Panc1 (cell line): ENCODE results near the gene ORM1. TPM values are rescaled to one million over a fixed set of nuclear protein-coding genes. Genes with fewer than 3 reads are reported as not detected.

ENCODE experiments used
- ATAC-seq: fragments of 200-7000 bp; cut with Tn5 transposase; 2 replicates; pipeline ENCODE4 v1.9.1; 2020; ENCODE audit warnings: mild to moderate bottlenecking, moderate library complexity
- BruUV-seq: library from RNA; stranded (reverse); fragments of 400-500 nt; replicated peaks from 2 replicates; lab custom pipeline; 2021; lab: Mats Ljungman, UMichigan
- CTCF ChIA-PET: fragments of 300-600 bp; sonication (Branson Sonifier 250); formaldehyde crosslinking; loops from one replicate; lab custom pipeline; 2022; ENCODE audit warnings: antibody characterized with exemption; lab: Charles Lee
- POLR2A ChIA-PET: fragments of 300-600 bp; sonication (Branson Sonifier 250); formaldehyde crosslinking; loops from one replicate; lab custom pipeline; 2022; ENCODE audit warnings: antibody characterized with exemption; lab: Charles Lee
- DNase-seq: peaks from one replicate; pipeline ENCODE4 v3.0.0-alpha.2; 2010; ENCODE audit warnings: low read depth, low spot score
- H3K27ac ChIP-seq: 2 replicates; pipeline ENCODE4 v1.5.1; 2011; ENCODE audit warnings: mild to moderate bottlenecking, low read length, inconsistent platforms
- H3K27me3 ChIP-seq: fragments of 200-500 bp; sonication (Bioruptor generic); 2 replicates; pipeline ENCODE4 v1.6.0; 2014; ENCODE audit warnings: low read length, inconsistent platforms; ENCODE audit not compliant: control insufficient read depth, insufficient read depth
- H3K36me3 ChIP-seq: fragments of 200-500 bp; sonication (Bioruptor generic); 2 replicates; pipeline ENCODE4 v1.5.1; 2014; ENCODE audit warnings: inconsistent platforms, mild to moderate bottlenecking, low read length, moderate library complexity; ENCODE audit not compliant: control insufficient read depth, insufficient read depth
- H3K4me1 ChIP-seq: 2 replicates; pipeline ENCODE4 v1.5.1; 2011; ENCODE audit warnings: inconsistent platforms, mild to moderate bottlenecking, low read length, moderate library complexity; ENCODE audit not compliant: control insufficient read depth, insufficient read depth
- H3K4me3 ChIP-seq, 2 experiments: 2 replicates each; pipeline ENCODE4 v1.5.1; 2011 to 2012; ENCODE audit warnings: low read depth in 2 of 2, low read length in 2 of 2, mild to moderate bottlenecking in 2 of 2, inconsistent platforms in 1 of 2, moderate library complexity in 1 of 2
- H3K9me3 ChIP-seq: fragments of 200-500 bp; sonication (Bioruptor generic); 2 replicates; pipeline ENCODE4 v1.5.1; 2014; ENCODE audit warnings: low read depth, mild to moderate bottlenecking, inconsistent platforms, low read length, moderate library complexity; ENCODE audit not compliant: control insufficient read depth, insufficient read depth
- POLR2AphosphoS5 ChIP-seq: IDR thresholded peaks from 2 replicates; pipeline ENCODE4 v1.6.1; 2012; ENCODE audit warnings: mild to moderate bottlenecking, low read depth, low read length, moderate library complexity
- SIN3A ChIP-seq: IDR thresholded peaks from 2 replicates; pipeline ENCODE4 v1.6.1; 2012; ENCODE audit warnings: low read depth, mild to moderate bottlenecking, low read length, moderate library complexity, borderline replicate concordance; ENCODE audit not compliant: insufficient read depth
- TCF7L2 ChIP-seq: IDR thresholded peaks from 2 replicates; pipeline ENCODE4 v1.6.1; 2011; ENCODE audit warnings: mild to moderate bottlenecking, low read depth, low read length, inconsistent platforms
- in situ Hi-C: cut with HindIII; loops from 2 replicates; pipeline ENCODE4 v1.10.0; 2016; ENCODE audit warnings: low sequenced_read_pairs, low pct_unique_long_range_greater_than_20kb
- intact Hi-C: fragments of 100-400 bp; cut with micrococcal nuclease; formaldehyde crosslinking; loops from one replicate; pipeline ENCODE4 v1.10.0; 2022; ENCODE audit not compliant: unreplicated experiment
- total RNA-seq: library from RNA; stranded (reverse); gene quantifications from one replicate; pipeline ENCODE4 v1.2.1, GENCODE V29; 2021; ENCODE audit not compliant: unreplicated experiment
- TF ChIP-seq, protein P1 (sequence below), 2 experiments: IDR thresholded peaks; 2 replicates each; pipeline ENCODE4 v1.6.1; 2011 to 2012; ENCODE audit warnings: low read depth in 2 of 2, control low read depth in 1 of 2, low read length in 1 of 2, mild to moderate bottlenecking in 1 of 2, moderate library complexity in 1 of 2; ENCODE audit not compliant: insufficient read depth in 1 of 2
- TF ChIP-seq, protein P2 (sequence below): fragments of 450-650 bp; IDR thresholded peaks from 2 replicates; pipeline ENCODE4 v1.5.1; 2017; ENCODE audit warnings: mild to moderate bottlenecking

ORM1 gene
- total RNA-seq, 1 experiment from 2014 or later: 3.5 TPM

DNA sequence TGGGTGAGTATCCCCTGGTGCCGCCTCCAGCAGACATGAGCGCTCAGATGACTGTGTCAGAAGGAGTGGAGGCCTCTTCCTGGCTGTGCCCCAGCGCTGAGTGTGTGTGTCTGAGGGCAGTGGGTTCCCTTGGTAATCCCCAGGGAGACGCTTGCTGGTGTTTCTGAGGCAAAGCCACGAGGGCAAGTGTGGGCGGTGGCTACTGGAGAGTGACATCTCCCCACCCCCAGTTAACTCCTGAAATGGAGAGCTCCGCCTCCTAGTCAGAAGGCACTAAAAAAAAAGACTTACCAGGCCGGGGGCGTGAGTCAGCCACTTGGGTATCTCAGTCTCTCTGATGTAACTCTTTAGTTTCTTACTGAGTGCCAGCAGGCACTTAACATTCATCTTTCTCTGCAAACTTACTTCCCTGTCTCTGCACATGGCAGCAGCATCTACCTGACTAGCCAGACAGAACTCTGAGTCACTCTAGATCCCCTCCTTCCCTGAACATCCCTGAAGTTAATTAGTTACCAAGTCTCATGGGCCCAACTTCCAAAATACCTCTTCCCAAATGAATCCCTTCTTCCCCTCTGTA lies 26.1 kb downstream of the ORM1 start:
- no peaks in the 10 kb centered on the region for H3K36me3 ChIP-seq
- H3K27ac ChIP-seq: no peak overlapping the region
- no peak for TF ChIP-seq POLR2AphosphoS5
- TF ChIP-seq, protein P1, sequence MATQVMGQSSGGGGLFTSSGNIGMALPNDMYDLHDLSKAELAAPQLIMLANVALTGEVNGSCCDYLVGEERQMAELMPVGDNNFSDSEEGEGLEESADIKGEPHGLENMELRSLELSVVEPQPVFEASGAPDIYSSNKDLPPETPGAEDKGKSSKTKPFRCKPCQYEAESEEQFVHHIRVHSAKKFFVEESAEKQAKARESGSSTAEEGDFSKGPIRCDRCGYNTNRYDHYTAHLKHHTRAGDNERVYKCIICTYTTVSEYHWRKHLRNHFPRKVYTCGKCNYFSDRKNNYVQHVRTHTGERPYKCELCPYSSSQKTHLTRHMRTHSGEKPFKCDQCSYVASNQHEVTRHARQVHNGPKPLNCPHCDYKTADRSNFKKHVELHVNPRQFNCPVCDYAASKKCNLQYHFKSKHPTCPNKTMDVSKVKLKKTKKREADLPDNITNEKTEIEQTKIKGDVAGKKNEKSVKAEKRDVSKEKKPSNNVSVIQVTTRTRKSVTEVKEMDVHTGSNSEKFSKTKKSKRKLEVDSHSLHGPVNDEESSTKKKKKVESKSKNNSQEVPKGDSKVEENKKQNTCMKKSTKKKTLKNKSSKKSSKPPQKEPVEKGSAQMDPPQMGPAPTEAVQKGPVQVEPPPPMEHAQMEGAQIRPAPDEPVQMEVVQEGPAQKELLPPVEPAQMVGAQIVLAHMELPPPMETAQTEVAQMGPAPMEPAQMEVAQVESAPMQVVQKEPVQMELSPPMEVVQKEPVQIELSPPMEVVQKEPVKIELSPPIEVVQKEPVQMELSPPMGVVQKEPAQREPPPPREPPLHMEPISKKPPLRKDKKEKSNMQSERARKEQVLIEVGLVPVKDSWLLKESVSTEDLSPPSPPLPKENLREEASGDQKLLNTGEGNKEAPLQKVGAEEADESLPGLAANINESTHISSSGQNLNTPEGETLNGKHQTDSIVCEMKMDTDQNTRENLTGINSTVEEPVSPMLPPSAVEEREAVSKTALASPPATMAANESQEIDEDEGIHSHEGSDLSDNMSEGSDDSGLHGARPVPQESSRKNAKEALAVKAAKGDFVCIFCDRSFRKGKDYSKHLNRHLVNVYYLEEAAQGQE (IDR thresholded peaks at IDR 0.05; ENCODE audit: insufficient read depth in 1 of 2, low read depth in 2 of 2, low read length in 1 of 2): no peak
- TF ChIP-seq SIN3A: no peak
- TF ChIP-seq TCF7L2: no peak
- TF ChIP-seq, protein P2, sequence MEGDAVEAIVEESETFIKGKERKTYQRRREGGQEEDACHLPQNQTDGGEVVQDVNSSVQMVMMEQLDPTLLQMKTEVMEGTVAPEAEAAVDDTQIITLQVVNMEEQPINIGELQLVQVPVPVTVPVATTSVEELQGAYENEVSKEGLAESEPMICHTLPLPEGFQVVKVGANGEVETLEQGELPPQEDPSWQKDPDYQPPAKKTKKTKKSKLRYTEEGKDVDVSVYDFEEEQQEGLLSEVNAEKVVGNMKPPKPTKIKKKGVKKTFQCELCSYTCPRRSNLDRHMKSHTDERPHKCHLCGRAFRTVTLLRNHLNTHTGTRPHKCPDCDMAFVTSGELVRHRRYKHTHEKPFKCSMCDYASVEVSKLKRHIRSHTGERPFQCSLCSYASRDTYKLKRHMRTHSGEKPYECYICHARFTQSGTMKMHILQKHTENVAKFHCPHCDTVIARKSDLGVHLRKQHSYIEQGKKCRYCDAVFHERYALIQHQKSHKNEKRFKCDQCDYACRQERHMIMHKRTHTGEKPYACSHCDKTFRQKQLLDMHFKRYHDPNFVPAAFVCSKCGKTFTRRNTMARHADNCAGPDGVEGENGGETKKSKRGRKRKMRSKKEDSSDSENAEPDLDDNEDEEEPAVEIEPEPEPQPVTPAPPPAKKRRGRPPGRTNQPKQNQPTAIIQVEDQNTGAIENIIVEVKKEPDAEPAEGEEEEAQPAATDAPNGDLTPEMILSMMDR: no peak
- H3K4me1 ChIP-seq: no peaks in the 10 kb centered on the region
- DNase-seq: peak; percentile 18
- intact Hi-C loops (no loop called here), in situ Hi-C loops (no loop called here)
- ChIA-PET POLR2A (no interaction called here), CTCF (no interaction called here)
- no peak overlapping the region for H3K4me3 ChIP-seq
- H3K9me3 ChIP-seq: no peaks in the 10 kb centered on the region
- no peaks in the 10 kb centered on the region for H3K27me3 ChIP-seq
- no TSS peak for BruUV-seq
- no peak; the same call in 1 of the 2 replicates for ATAC-seq

DNA sequence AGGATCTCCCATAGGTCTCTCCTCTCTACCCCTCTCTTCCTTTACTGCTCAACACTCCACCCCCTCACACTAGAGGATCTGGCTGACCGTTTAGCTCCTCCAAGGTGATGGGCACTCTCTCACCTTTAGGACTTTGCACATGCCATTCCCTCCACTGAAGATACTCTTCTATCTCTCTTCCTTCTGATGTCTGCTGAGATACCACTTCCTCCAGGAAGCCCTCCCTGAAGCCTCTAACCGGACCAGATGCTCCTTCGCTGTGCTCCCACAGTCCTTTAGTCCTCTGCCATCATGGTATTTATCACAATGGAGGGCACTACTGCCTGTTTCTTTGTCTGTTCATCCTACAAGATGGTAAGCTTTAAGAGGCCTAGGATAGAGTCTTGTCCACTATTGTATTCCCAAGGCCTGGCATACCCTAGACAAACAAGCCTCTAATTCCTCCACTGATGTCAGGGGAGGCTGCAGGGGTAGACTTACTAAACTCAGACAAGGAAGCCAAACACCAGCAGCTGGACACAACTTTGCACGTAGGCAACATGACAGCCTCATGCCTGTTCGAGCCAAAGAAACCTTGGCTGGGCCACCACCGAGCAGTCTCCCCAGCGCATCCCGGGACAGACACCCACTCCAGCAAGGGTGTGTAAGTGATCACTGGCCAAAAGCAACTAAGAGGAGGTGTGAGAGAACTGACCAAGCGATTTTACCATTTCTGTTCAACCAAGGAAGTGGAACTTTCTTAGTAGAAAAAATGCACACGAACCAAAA lies 27.0 kb downstream of the ORM1 start:
- intact Hi-C loops (no loop called here), in situ Hi-C loops (no loop called here)
- Histone ChIP-seq H3K4me3 (no peak overlapping the region), H3K27ac (no peak overlapping the region), H3K27me3 (no peaks in the 10 kb centered on the region), H3K9me3 (no peaks in the 10 kb centered on the region), H3K4me1 (no peaks in the 10 kb centered on the region), H3K36me3 (no peaks in the 10 kb centered on the region)
- BruUV-seq: no TSS peak
- TF ChIP-seq, protein P2: no peak
- TF ChIP-seq SIN3A (no peak), POLR2AphosphoS5 (no peak), TCF7L2 (no peak)
- TF ChIP-seq, protein P1 (IDR thresholded peaks at IDR 0.05; ENCODE audit: insufficient read depth in 1 of 2, low read depth in 2 of 2, low read length in 1 of 2): no peak
- ChIA-PET POLR2A (no interaction called here), CTCF (no interaction called here)
- no peak for DNase-seq
- no peak for ATAC-seq
